BLaER1 (cell line): ENCODE results near the gene MILR1.
"Not testable (repeated sequence)": the region's sequence is repeated elsewhere in the genome, so short reads cannot be mapped to it uniquely, and the experiment has no call there.

ENCODE experiments used
- H3K27ac ChIP-seq: shearing (Covaris generic); formaldehyde crosslinking; 2 replicates; pipeline ENCODE4 v1.8.1; 2022
- H3K27me3 ChIP-seq: shearing (Covaris generic); formaldehyde crosslinking; 2 replicates; pipeline ENCODE4 v1.8.1; 2022
- H3K36me3 ChIP-seq: shearing (Covaris generic); formaldehyde crosslinking; 2 replicates; pipeline ENCODE4 v1.8.1; 2022
- H3K4me1 ChIP-seq: shearing (Covaris generic); formaldehyde crosslinking; 2 replicates; pipeline ENCODE4 v1.8.1; 2022
- H3K4me2 ChIP-seq: shearing (Covaris generic); formaldehyde crosslinking; 2 replicates; pipeline ENCODE4 v1.8.1; 2022
- H3K4me3 ChIP-seq: shearing (Covaris generic); formaldehyde crosslinking; 2 replicates; pipeline ENCODE4 v1.8.1; 2022
- H3K9ac ChIP-seq: shearing (Covaris generic); formaldehyde crosslinking; 2 replicates; pipeline ENCODE4 v1.8.1; 2022
- H3K9me3 ChIP-seq: shearing (Covaris generic); formaldehyde crosslinking; 2 replicates; pipeline ENCODE4 v1.8.1; 2022
- H4K20me1 ChIP-seq: shearing (Covaris generic); formaldehyde crosslinking; 2 replicates; pipeline ENCODE4 v1.8.1; 2022
- Cebpa-rat ChIP-seq: shearing (Covaris generic); IDR thresholded peaks from 2 replicates; pipeline ENCODE4 v1.8.1; 2022

The MILR1 gene

GRCh38 chr17:64425191-64425590, 23.7 kb upstream of the MILR1 start:
- H3K27ac ChIP-seq, result no peak overlapping the region

GRCh38 chr17:64426596-64426995, 22.3 kb upstream of the MILR1 start:
- Histone ChIP-seq H3K9ac (no peak overlapping the region), H3K4me2 (no peak overlapping the region), H4K20me1 (no peaks in the 10 kb centered on the region), H3K4me1 (no peaks in the 10 kb centered on the region), H3K27me3 (no peaks in the 10 kb centered on the region), H3K4me3 (no peak overlapping the region), H3K9me3 (no peaks in the 10 kb centered on the region), H3K27ac (no peak overlapping the region), H3K36me3 (no peaks in the 10 kb centered on the region)
- no peak for TF ChIP-seq Cebpa-rat

More at GRCh38 chr17:64425191-64425590, 23.7 kb upstream of the MILR1 start:
- Histone ChIP-seq H3K4me1 (peaks cover 6% of the 10 kb centered on the region), H3K9me3 (no peaks in the 10 kb centered on the region), H3K27me3 (no peaks in the 10 kb centered on the region), H3K4me3 (no peak overlapping the region), H3K9ac (no peak overlapping the region), H3K4me2 (no peak overlapping the region), H4K20me1 (no peaks in the 10 kb centered on the region), H3K36me3 (no peaks in the 10 kb centered on the region)
- TF ChIP-seq Cebpa-rat, result no peak

DNA sequence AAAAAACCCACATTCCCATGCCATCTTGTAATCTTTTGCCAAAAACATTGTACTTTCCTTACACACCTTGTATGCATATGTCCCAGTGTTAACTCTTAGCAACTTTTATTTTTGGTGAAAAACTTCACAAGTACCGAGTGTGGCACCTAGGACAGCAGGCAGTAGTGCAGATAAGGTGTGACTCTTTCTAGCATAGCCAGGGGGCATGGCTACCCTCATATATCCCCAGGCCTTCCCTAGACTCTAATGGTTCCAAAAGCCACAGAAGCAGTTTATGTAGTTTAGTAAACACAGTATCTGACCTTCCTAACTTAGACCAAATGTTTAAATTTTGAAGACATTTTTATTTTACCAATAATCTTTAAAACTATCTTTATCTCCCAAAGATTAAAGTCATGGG, 20.5 kb upstream of the MILR1 start:
- no peak for TF ChIP-seq Cebpa-rat
- no peaks in the 10 kb centered on the region for H3K27me3 ChIP-seq
- H3K27ac ChIP-seq, result no peak overlapping the region
- H3K9ac ChIP-seq, result no peak overlapping the region
- H3K4me3 ChIP-seq, result no peak overlapping the region
- H3K36me3 ChIP-seq, result no peaks in the 10 kb centered on the region
- peaks cover 2% of the 10 kb centered on the region; the same call in 1 of the 2 replicates for H3K9me3 ChIP-seq
- no peaks in the 10 kb centered on the region for H3K4me1 ChIP-seq
- no peak overlapping the region for H3K4me2 ChIP-seq
- no peaks in the 10 kb centered on the region for H4K20me1 ChIP-seq

DNA sequence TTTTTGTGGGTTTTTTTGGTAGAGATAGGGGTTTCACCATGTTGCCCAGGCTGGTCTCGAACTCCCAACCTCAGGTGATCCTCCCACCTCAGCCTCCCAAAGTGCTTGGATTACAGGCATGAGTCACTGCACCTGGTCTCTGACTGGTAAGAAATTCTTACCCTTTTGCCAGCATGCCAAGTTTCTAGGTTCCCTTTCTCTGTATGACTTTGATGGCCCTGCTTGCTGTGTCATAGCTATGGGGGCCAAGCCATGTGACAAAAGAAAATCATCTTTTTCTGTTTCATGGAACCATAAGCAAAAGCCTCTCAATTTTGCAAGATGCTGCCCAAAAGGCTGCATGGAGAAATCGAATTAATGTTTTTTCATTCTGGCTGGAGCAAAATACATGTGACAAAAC, 18.9 kb upstream of the MILR1 start:
- H3K27ac ChIP-seq, H3K27me3 ChIP-seq, H3K4me1 ChIP-seq, H3K9ac ChIP-seq, H3K36me3 ChIP-seq, H3K4me2 ChIP-seq, H3K4me3 ChIP-seq, H4K20me1 ChIP-seq: not testable (repeated sequence)
- peaks cover 18% of the 10 kb centered on the region for H3K9me3 ChIP-seq

DNA sequence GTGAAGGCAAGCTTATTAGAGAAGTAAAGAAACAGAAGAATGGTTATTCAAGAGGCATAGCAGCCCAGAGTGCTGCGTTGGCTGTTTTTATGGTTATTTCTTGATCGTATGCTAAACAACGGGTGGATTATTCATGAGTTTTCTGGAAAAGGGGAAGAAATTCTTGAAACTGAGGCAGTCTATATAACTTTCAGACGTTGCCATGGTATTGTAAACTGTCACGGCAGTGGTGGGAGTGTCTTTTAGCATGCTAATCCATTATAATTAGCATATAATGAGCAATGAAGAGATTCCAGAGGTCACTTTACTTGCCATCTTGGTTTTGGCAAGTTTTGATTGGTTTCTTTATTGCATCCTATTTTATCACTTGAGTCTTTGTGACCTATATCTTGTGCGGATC, 17.4 kb upstream of the MILR1 start:
- Histone ChIP-seq H3K9ac (no peak overlapping the region), H3K9me3 (peaks cover 33% of the 10 kb centered on the region), H3K27ac (no peak overlapping the region), H3K36me3 (no peaks in the 10 kb centered on the region), H4K20me1 (no peaks in the 10 kb centered on the region), H3K4me1 (no peaks in the 10 kb centered on the region), H3K4me2 (no peak overlapping the region), H3K27me3 (no peaks in the 10 kb centered on the region), H3K4me3 (no peak overlapping the region)
- TF ChIP-seq Cebpa-rat, result no peak

DNA sequence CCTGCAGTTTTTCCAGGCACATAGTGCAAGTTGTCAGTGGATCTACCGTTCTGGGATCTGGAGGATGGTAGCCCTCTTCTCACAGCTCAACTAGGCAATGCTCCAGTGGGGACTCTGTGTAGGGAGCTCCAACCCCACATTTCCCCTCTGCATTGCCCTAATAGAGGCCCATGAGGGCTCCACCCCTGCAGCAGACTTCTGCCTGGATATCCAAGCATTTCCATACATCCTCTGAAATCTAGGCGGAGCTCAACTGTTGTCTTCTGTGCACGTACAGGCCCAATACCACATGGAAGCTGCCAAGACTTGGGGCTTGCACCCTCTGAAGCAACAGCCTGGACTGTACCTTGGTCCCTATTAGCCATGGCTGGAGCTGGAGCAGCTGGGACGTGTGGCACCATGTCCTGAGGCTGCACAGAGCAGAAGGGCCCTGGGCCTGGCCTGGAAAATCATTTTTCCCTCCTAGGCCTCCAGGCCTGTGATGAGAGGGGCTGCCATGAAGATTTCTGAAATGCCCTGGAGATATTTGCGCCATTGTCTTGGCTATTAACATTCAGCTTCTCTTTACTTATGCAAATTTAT, 10.9 kb upstream of the MILR1 start:
- Histone ChIP-seq H3K4me1 (peaks cover 24% of the 10 kb centered on the region), H3K27ac (no peak overlapping the region), H3K36me3 (peaks cover 13% of the 10 kb centered on the region; the same call in 1 of the 2 replicates), H3K27me3 (no peaks in the 10 kb centered on the region), H3K4me2 (no peak overlapping the region), H3K4me3 (0 out of 2 replicates have a peak overlapping the region, but pooled peaks have one; percentile 33), H3K9me3 (peaks cover 77% of the 10 kb centered on the region), H3K9ac (no peak overlapping the region), H4K20me1 (no peaks in the 10 kb centered on the region)
- no peak for TF ChIP-seq Cebpa-rat

DNA sequence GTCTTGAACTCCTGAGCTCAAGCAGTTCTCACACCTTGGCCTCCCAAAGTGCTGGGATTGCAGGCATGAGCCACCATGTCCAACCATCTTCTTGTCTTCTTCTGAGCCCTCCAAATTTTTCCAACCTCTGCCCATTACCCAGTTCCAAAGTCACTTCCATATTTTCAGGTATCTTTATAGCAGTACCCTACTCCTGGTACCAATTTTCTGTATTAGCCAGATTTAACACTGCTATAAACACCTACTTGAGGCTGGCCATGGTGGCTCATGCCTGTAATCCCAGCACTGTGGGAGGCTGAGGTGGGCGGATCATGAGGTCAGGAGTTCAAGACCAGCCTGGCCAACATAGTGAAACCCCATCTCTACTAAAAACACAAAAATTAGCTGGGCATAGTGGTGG, 9.4 kb upstream of the MILR1 start:
- not testable (repeated sequence) for H3K27ac ChIP-seq, H3K4me2 ChIP-seq, H4K20me1 ChIP-seq, H3K9ac ChIP-seq, H3K4me3 ChIP-seq, H3K27me3 ChIP-seq
- H3K36me3 ChIP-seq, result peaks cover 13% of the 10 kb centered on the region; the same call in 1 of the 2 replicates
- H3K9me3 ChIP-seq, result peaks cover 64% of the 10 kb centered on the region
- peaks cover 39% of the 10 kb centered on the region for H3K4me1 ChIP-seq

GRCh38 chr17:64439956-64440355, 9.0 kb upstream of the MILR1 start:
- Histone ChIP-seq H4K20me1 (no peaks in the 10 kb centered on the region), H3K27me3 (no peaks in the 10 kb centered on the region), H3K4me2 (no peak overlapping the region), H3K4me1 (peaks cover 43% of the 10 kb centered on the region), H3K9me3 (peaks cover 59% of the 10 kb centered on the region), H3K27ac (no peak overlapping the region), H3K4me3 (no peak overlapping the region), H3K9ac (no peak overlapping the region), H3K36me3 (peaks cover 13% of the 10 kb centered on the region; the same call in 1 of the 2 replicates)
- no peak for TF ChIP-seq Cebpa-rat

- Histone ChIP-seq H3K36me3 (peaks cover 13% of the 10 kb centered on the region; the same call in 1 of the 2 replicates), H3K27ac (peak overlapping the region; percentile 86), H4K20me1 (no peaks in the 10 kb centered on the region), H3K27me3 (no peaks in the 10 kb centered on the region), H3K9ac (peak overlapping the region; percentile 54), H3K4me3 (peak overlapping the region; percentile 29), H3K9me3 (peaks cover 39% of the 10 kb centered on the region), H3K4me1 (peaks cover 43% of the 10 kb centered on the region), H3K4me2 (peak overlapping the region; percentile 90)
- no peak for TF ChIP-seq Cebpa-rat
Observed at GRCh38 chr17:64441772-64442540, 7.0 kb upstream of the MILR1 start.

DNA sequence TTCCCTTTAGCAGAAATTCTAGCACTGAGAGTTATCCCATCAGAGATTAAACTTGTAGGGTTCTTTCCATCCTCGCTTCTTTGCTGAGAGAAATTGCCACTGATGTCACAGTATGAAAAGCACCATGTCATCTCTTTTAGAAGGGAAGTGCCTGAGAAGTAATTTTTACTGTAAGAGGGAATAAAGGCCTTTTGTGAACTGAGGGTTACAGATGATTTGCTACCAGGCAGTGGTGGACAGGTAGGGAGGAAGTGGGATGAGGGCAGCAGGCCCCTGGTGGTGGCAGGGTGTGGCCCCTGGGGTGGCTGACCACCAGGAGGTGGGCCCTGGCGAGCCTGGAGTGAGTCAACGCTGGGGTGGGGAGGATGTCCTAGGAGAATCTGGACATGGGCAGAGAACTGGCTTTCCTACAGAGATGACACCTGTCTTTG, 6.4 kb upstream of the MILR1 start:
- no peak for TF ChIP-seq Cebpa-rat

More for the DNA sequence above, 6.4 kb upstream of the MILR1 start:
- no peaks in the 10 kb centered on the region for H4K20me1 ChIP-seq
- peaks cover 33% of the 10 kb centered on the region for H3K9me3 ChIP-seq
- H3K4me2 ChIP-seq, result peak overlapping the region; percentile 90
- no peaks in the 10 kb centered on the region for H3K27me3 ChIP-seq
- peaks cover 13% of the 10 kb centered on the region; the same call in 1 of the 2 replicates for H3K36me3 ChIP-seq
- 0 out of 2 replicates have a peak overlapping the region, but pooled peaks have one; percentile 45 for H3K4me3 ChIP-seq
- peaks cover 49% of the 10 kb centered on the region for H3K4me1 ChIP-seq
- peak overlapping the region; percentile 86 for H3K27ac ChIP-seq
- peak overlapping the region; percentile 54 for H3K9ac ChIP-seq
